Measurements from ENCODE around the gene TOLLIP.
A peak's percentile ranks its signal among the peaks of the same experiment; 100 is the strongest.
"Not testable (repeated sequence)": the region's sequence is repeated elsewhere in the genome, so short reads cannot be mapped to it uniquely, and the experiment has no call there.

The TOLLIP gene

GRCh38 chr11:1274501-1274900, 34.9 kb downstream of the TOLLIP start:
- ATAC-seq (replicated peaks) (no peak), DNase-seq (no peak)
- peaks cover 0 to 8% of the 10 kb centered on the region in 2 donors for H3K4me1 Mint-ChIP-seq (ENCODE audit: low read depth in 2 of 2)
- no peak overlapping the region for H3K27ac Mint-ChIP-seq
- H3K36me3 Mint-ChIP-seq (ENCODE audit: insufficient read depth), result peaks cover 11% of the 10 kb centered on the region
- no peaks in the 10 kb centered on the region for H3K27me3 Mint-ChIP-seq
- no peaks in the 10 kb centered on the region for H3K9me3 Mint-ChIP-seq
- H3K4me3 Mint-ChIP-seq, result no peak overlapping the region

GRCh38 chr11:1272531-1272930, 36.9 kb downstream of the TOLLIP start:
- DNase-seq, result no peak
- ATAC-seq (replicated peaks), result no peak
- no peak overlapping the region for H3K27ac Mint-ChIP-seq
- H3K9me3 Mint-ChIP-seq, result no peaks in the 10 kb centered on the region
- H3K4me3 Mint-ChIP-seq, result no peak overlapping the region
- H3K27me3 Mint-ChIP-seq, result no peaks in the 10 kb centered on the region
- peaks cover 0 to 6% of the 10 kb centered on the region in 2 donors for H3K4me1 Mint-ChIP-seq (ENCODE audit: low read depth in 2 of 2)
- peaks cover 11% of the 10 kb centered on the region for H3K36me3 Mint-ChIP-seq (ENCODE audit: insufficient read depth)

- no peaks in the 10 kb centered on the region for H3K27me3 Mint-ChIP-seq
- peaks cover 11% of the 10 kb centered on the region for H3K36me3 Mint-ChIP-seq (ENCODE audit: insufficient read depth)
- no peak overlapping the region for H3K4me3 Mint-ChIP-seq
- no peaks in the 10 kb centered on the region for H3K9me3 Mint-ChIP-seq
- no peak overlapping the region for H3K27ac Mint-ChIP-seq
- ATAC-seq (replicated peaks) (no peak), DNase-seq (no peak)
- H3K4me1 Mint-ChIP-seq (ENCODE audit: low read depth in 2 of 2), result peaks cover 0 to 4% of the 10 kb centered on the region in 2 donors
Observed at GRCh38 chr11:1271927-1272326, 37.5 kb downstream of the TOLLIP start.

GRCh38 chr11:1271406-1271805, 38.0 kb downstream of the TOLLIP start:
- no peak for DNase-seq
- H3K9me3 Mint-ChIP-seq, result no peaks in the 10 kb centered on the region
- no peak overlapping the region for H3K27ac Mint-ChIP-seq
- peaks cover 9% of the 10 kb centered on the region for H3K36me3 Mint-ChIP-seq (ENCODE audit: insufficient read depth)
- H3K4me1 Mint-ChIP-seq (ENCODE audit: low read depth in 2 of 2), result peaks cover 0 to 2% of the 10 kb centered on the region in 2 donors
- H3K4me3 Mint-ChIP-seq, result no peak overlapping the region
- H3K27me3 Mint-ChIP-seq, result no peaks in the 10 kb centered on the region
- ATAC-seq (replicated peaks), result no peak

GRCh38 chr11:1271002-1271401, 38.4 kb downstream of the TOLLIP start:
- DNase-seq, result no peak
- no peak overlapping the region for H3K4me3 Mint-ChIP-seq
- H3K36me3 Mint-ChIP-seq (ENCODE audit: insufficient read depth), result peaks cover 6% of the 10 kb centered on the region
- no peaks in the 10 kb centered on the region for H3K27me3 Mint-ChIP-seq
- H3K4me1 Mint-ChIP-seq (ENCODE audit: low read depth in 2 of 2), result no peaks in the 10 kb centered on the region
- H3K27ac Mint-ChIP-seq, result no peak overlapping the region
- H3K9me3 Mint-ChIP-seq, result no peaks in the 10 kb centered on the region
- ATAC-seq (replicated peaks), result no peak

- Mint-ChIP-seq H3K9me3 (no peaks in the 10 kb centered on the region), H3K27me3 (no peaks in the 10 kb centered on the region), H3K27ac (no peak overlapping the region), H3K36me3 (ENCODE audit: insufficient read depth) (peaks cover 6% of the 10 kb centered on the region), H3K4me3 (no peak overlapping the region), H3K4me1 (ENCODE audit: low read depth in 2 of 2) (no peaks in the 10 kb centered on the region)
- ATAC-seq (replicated peaks) (no peak), DNase-seq (no peak)
Observed at GRCh38 chr11:1270476-1270875, 39.0 kb downstream of the TOLLIP start.

- no peak for ATAC-seq (replicated peaks)
- DNase-seq, result no peak
- peaks cover 3% of the 10 kb centered on the region for H3K36me3 Mint-ChIP-seq (ENCODE audit: insufficient read depth)
- H3K27ac Mint-ChIP-seq, result peak overlapping the region in 1 of 2 donors; percentile 31
- no peaks in the 10 kb centered on the region for H3K9me3 Mint-ChIP-seq
- no peaks in the 10 kb centered on the region for H3K27me3 Mint-ChIP-seq
- no peak overlapping the region for H3K4me3 Mint-ChIP-seq
- H3K4me1 Mint-ChIP-seq (ENCODE audit: low read depth in 2 of 2), result no peaks in the 10 kb centered on the region
Observed at GRCh38 chr11:1269957-1270356, 39.5 kb downstream of the TOLLIP start.

GRCh38 chr11:1267441-1268100, 41.9 kb downstream of the TOLLIP start:
- no peak for ATAC-seq (replicated peaks)
- no peaks in the 10 kb centered on the region for H3K27me3 Mint-ChIP-seq
- no peak overlapping the region for H3K4me3 Mint-ChIP-seq
- no peaks in the 10 kb centered on the region for H3K36me3 Mint-ChIP-seq (ENCODE audit: insufficient read depth)
- no peak for DNase-seq
- no peak overlapping the region for H3K27ac Mint-ChIP-seq
- peaks cover 3 to 10% of the 10 kb centered on the region in 2 donors for H3K4me1 Mint-ChIP-seq (ENCODE audit: low read depth in 2 of 2)
- H3K9me3 Mint-ChIP-seq, result no peaks in the 10 kb centered on the region

- not testable (repeated sequence) for H3K27me3 Mint-ChIP-seq, H3K4me3 Mint-ChIP-seq, H3K27ac Mint-ChIP-seq
Observed at GRCh38 chr11:1266976-1267375, 42.5 kb downstream of the TOLLIP start.

GRCh38 chr11:1265480-1265879, 44.0 kb downstream of the TOLLIP start:
- H3K27ac Mint-ChIP-seq; H3K27me3 Mint-ChIP-seq; H3K36me3 Mint-ChIP-seq (ENCODE audit: insufficient read depth); H3K4me3 Mint-ChIP-seq; ATAC-seq (replicated peaks); DNase-seq; H3K9me3 Mint-ChIP-seq: not testable (repeated sequence)
- peaks cover 11% of the 10 kb centered on the region in 2 donors for H3K4me1 Mint-ChIP-seq (ENCODE audit: low read depth in 2 of 2)

More at GRCh38 chr11:1266976-1267375, 42.5 kb downstream of the TOLLIP start:
- DNase-seq; H3K36me3 Mint-ChIP-seq (ENCODE audit: insufficient read depth); ATAC-seq (replicated peaks); H3K9me3 Mint-ChIP-seq: not testable (repeated sequence)
- peaks cover 9 to 11% of the 10 kb centered on the region in 2 donors for H3K4me1 Mint-ChIP-seq (ENCODE audit: low read depth in 2 of 2)

GRCh38 chr11:1264444-1264843, 45.0 kb downstream of the TOLLIP start:
- H3K27ac Mint-ChIP-seq, result peak overlapping the region; percentile 71 to 78
- H3K36me3 Mint-ChIP-seq (ENCODE audit: insufficient read depth); H3K9me3 Mint-ChIP-seq; H3K27me3 Mint-ChIP-seq; H3K4me3 Mint-ChIP-seq: not testable (repeated sequence)
- ATAC-seq (replicated peaks) (peak; percentile 33), DNase-seq (peak in 2 of 3 experiments; percentile 29 to 30)
- H3K4me1 Mint-ChIP-seq (ENCODE audit: low read depth in 2 of 2), result peaks cover 11% of the 10 kb centered on the region in 2 donors

GRCh38 chr11:1263010-1263409, 46.4 kb downstream of the TOLLIP start:
- DNase-seq, result peak in 1 of 3 experiments; percentile 14

GRCh38 chr11:1262172-1263006, 47.0 kb downstream of the TOLLIP start:
- Mint-ChIP-seq H3K4me1 (ENCODE audit: low read depth in 2 of 2) (peaks cover 11% of the 10 kb centered on the region in 2 donors), H3K36me3 (ENCODE audit: insufficient read depth) (peaks cover 3% of the 10 kb centered on the region), H3K4me3 (peak overlapping the region; percentile 86), H3K9me3 (no peaks in the 10 kb centered on the region), H3K27ac (peak overlapping the region; percentile 92 to 93), H3K27me3 (no peaks in the 10 kb centered on the region)
- ATAC-seq (replicated peaks) (peak; percentile 91), DNase-seq (peak; percentile 78 to 91 (median 79))

More at GRCh38 chr11:1263010-1263409, 46.4 kb downstream of the TOLLIP start:
- peak; percentile 59 for ATAC-seq (replicated peaks)
- H3K27ac Mint-ChIP-seq, result peak overlapping the region; percentile 92 to 93
- H3K9me3 Mint-ChIP-seq, result no peaks in the 10 kb centered on the region
- H3K27me3 Mint-ChIP-seq, result no peaks in the 10 kb centered on the region
- peaks cover 11% of the 10 kb centered on the region in 2 donors for H3K4me1 Mint-ChIP-seq (ENCODE audit: low read depth in 2 of 2)
- peaks cover 3% of the 10 kb centered on the region for H3K36me3 Mint-ChIP-seq (ENCODE audit: insufficient read depth)
- peak overlapping the region; percentile 86 for H3K4me3 Mint-ChIP-seq
